Measurements from ENCODE around the gene KMT2A.
"Not testable (repeated sequence)": the region's sequence is repeated elsewhere in the genome, so short reads cannot be mapped to it uniquely, and the experiment has no call there.

Gene KMT2A

DNA sequence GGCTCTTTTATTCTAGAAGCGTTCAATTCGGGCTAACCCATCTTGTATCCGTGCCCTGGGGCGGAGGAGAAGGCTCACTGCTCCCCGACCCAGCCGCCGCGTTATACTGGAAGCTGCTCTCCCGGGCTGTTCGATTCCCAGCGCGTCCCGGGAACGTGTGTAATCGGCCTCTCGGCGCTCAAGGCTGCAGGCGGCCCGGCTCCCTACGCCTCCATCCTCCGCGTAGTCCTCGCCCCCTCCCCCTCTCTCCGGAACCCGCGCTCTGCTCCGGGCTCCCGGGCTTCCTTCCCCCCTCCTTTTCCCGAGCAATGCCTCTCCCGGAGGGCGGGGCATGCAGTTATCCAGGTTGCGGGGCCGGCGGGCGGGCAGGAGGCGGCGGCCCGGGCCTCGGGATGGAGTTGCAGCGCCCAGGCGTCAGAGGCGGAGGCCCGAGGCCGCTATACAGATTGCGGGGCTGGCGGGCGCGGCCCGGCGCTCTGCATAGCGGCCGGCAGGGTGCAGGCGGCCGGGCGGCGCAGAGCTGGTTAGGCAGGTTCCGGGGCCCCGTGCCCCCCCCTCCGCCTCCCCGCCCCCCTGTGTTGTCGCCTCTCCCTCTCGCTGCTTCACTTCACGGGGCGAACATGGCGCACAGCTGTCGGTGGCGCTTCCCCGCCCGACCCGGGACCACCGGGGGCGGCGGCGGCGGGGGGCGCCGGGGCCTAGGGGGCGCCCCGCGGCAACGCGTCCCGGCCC, at the start of gene KMT2A:
KMT2A (plus strand) TSS at position 600 of the 732 bp plus-strand sequence; CDS start at position 621, 21 bp downstream.
- DNase-seq (ENCODE audit: low read depth in 2 of 2), result peak; percentile 78 to 90

DNA sequence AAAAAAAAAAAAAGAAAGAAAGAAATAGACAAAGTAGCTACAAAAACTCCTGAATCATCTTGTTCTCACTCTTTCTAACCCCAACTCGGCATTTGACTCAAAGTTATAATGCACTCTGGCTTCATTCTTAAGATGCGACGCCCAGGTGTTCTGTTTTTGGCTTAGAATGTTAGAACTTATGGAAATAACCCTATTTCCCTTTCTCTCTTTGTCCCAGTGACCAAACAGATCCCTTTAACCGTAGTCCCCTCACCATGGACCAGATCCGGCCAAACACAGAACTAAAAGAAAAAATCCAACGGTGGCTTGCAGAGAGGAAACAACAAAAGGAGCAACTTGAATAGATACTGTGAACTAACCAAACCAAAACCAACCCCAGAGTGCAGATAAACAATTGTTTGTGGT, 40.2 kb upstream of the KMT2A start:
- DNase-seq (ENCODE audit: low read depth in 2 of 2), result no peak

DNA sequence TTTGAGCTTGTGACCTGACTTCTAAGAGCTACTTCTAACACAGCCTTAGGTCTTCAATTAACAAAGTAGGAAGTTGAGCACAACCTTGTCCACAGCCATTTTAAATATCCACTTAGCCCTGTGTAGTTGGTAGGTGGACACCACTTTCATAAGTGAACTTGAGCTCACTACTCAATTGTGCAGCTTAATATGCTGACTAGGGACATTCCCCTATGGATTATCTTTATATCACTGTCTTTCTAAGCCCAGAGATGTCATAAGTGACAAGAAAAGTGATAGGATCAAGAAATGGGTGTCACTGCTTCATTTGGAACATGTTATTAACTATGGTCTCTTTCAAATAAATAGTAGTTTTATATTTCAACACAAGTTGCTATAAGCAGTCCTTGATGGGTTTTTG, 38.8 kb upstream of the KMT2A start:
- DNase-seq (ENCODE audit: low read depth in 2 of 2), result no peak

DNA sequence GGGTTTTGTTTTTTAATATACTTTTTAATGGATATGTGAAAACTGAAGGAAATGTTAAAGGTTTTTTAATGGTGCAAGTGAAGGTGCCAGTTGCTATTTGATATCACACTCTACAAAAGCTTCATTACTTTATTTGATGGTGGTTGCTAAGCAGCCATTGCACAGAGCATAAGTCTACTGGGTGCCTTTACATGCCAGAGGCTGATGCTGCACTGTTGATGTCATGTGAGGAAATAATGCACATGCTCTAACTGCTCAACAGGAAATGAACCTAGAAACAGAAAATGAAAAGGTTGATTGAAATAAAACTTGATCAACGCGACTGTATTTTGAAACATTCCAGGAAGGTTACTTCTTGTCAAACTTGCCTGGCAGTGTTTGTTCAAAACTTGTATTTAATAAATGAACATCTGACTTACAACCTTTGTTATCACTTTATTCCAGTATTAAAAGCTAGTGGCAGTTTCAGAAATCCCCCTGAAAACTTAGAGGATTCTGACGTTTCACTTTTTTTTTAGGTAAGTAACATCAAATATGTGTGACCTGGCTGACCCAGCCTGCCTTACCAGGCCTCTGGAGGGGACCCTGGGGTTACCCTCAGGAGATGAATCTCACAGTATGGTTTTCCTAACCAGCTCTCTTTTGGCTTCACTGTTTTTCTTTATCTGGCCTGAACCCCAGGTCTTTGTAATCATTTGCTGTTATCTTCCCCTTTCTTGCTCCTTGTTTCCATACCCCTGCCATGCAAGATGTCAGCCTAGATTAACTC, 37.3 kb upstream of the KMT2A start:
- peak in 1 of 2 donors; percentile 26 for DNase-seq (ENCODE audit: low read depth in 2 of 2)

DNA sequence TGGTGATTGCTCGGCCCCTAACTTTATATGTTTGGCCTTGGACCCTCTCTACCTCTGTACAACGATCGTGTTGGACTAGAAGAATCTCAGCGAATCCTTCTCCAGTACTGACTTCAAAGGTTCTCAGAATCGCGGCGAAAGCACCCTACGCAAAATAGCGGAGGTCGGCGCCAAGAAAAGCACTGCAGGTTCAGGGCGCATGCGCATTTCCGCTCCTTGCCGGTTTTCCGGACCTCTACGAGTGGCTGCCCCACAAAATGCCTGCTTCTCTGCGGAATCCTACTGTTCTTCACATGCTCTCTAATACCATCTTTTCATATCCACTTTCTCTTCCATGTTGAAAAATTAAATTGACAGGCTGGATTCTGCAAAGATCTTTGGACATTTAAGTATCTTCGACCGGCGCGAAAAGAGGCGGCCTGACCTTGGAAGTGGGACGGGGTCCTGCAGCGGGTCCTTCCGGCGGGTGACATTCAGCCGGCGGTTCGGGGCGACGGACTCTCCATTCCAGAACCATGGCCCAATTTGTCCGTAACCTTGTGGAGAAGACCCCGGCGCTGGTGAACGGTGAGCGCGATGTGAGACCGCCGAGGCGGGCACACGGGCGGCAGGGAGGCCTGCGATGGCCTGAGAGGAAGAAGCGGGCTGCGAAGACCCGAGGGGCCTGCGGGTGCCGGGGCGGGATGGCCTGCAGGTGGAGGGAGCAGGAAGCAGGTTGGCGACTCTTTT, 35.0 kb upstream of the KMT2A start, which contains the start of gene ATP5MG:
ATP5MG (plus strand) TSS at position 456 of the 729 bp plus-strand sequence; CDS start at position 516, 60 bp downstream.
- peak; percentile 87 to 91 for DNase-seq (ENCODE audit: low read depth in 2 of 2)

DNA sequence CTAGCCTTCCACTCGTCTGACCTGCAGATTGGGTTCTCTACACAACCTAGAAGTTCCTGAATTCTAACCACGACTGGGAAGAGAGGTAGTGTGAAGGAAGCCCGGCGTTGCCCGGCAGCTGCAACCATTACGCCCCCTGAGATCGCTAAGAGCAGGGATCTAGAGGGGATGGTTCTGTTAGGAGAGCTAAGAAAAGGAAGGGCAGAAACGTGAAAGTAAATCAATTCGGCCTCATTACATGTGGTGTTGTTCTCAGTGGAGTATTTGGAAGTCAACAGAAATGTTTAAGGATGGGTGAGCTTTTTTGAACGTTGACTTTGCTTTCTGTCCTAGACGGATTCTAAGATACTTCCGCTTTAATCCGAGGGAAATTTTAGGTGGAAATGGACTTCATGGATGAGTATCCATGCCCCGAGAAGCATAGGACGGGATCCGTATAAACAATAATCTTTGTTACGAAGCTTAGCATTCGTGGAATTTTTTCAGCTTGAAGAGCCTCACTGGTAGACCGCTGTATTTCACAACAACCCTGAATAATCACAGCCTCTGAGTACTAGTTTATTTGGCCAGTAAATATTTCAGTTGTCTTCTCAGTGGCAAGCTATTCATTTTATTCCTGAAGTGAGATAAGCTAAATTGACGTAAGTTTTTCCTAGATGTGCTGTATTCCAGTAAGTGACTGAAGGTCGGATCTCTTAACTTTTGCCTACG, 34.3 kb upstream of the KMT2A start:
- DNase-seq (ENCODE audit: low read depth in 2 of 2), result no peak

DNA sequence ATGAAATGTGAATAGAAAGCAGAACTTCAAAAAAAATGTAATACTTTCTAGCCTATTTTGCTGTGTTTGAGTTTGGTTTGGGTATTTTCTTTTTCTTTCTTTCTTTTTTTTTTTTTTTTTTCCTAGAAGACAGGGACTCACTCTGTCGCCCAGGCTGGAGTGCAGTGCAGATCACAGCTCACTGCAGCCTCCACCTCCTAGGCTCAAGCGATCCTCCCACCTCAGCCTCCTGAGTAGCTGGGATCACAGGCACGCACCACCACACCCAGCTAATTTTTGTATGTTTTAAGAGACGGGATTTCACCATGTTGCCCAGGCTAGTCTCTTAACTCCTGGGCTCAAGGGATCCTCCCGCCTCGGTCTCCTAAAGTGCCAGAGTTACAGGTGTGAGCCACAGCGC, 33.7 kb upstream of the KMT2A start:
- not testable (repeated sequence) for DNase-seq (ENCODE audit: low read depth in 2 of 2)

DNA sequence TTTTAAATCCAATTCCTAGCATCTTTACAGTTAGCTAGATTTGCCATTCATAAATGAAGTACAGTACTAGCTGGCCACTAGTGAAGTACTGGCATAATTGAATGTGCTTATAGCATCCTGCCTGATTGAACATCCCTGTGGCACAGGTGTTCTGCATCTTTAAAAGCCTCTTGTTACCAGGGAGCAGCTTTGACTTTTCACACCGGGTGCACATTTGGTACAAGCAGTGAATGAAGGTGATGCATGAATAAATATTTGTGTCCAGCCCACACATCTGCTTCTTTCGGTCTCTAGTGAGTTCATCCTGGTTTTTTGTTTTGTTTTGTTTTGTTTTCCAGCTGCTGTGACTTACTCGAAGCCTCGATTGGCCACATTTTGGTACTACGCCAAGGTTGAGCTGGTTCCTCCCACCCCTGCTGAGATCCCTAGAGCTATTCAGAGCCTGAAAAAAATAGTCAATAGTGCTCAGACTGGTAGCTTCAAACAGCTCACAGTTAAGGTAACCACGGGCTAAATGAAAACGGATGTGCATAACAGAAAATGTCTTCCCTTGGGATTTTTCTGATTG, 29.6 kb upstream of the KMT2A start:
- no peak for DNase-seq (ENCODE audit: low read depth in 2 of 2)

DNA sequence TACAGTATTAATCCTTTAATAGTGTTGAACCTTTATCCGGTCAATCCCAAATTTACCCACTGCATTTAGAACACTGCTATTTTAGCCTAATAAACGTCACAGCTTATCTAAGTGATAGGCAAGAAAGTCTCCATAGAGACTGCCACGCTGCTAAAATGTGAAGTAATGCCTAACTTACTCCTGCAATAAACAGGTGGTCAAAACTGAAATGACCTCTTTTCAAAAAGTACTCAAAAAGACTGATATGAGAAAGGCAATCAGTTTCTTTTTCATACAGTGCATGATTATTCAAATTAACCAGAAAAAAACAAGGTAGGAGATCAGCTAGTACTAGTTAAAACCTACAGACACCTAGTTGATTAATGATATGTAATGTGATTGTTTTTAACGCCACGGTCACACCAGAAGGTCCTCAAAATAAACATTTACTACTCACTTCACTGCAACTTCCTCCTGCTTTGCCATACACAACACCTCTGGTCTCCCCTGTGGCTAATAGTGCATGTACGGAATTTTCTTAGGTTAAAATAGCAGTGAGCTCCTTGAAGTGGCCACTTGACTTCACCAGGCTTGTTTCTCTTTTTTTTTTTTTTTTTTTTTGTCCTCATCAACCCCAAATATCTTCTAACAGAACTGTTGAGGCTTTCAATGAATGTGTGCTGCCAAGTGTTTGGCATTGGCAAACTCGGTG, 26.1 kb upstream of the KMT2A start:
- no peak for DNase-seq (ENCODE audit: low read depth in 2 of 2)

DNA sequence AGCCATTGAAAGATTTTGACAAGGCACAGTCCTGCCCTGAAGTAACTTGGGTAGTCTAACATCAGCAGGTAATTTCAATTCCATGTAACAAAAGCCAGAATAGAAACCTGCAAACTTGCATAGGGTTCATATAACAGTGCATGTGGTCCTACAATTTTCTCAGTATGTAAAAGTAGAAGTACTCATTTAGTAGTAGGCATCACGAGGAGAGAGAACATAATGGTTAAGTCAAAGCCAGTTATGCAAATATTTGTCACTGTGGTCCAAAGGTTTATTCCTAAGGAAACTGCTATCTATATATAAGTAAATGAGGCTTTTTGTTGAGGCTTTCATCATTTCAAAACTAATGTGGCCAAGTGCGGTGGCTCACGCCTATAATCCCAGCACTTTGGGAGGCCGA, 24.8 kb upstream of the KMT2A start:
- no peak for DNase-seq (ENCODE audit: low read depth in 2 of 2)

DNA sequence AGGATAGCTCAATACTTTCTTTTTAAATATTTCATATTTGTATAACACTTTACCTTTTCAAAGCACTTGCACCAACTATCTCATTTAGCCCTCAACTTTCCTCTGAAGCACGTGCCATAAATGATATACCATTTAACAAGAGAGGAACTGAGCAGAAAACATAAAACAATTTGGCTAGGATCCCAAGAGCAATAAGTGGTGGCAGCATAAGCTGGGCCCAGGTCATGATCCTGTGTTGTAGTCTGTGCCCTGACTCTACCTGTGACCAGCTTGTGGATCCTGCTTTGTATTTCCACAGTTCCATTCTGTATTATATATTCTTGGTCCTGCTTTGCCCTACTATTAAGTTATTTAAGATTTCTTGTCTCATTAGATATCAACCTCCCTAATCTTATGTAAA, 23.4 kb upstream of the KMT2A start:
- no peak for DNase-seq (ENCODE audit: low read depth in 2 of 2)

DNA sequence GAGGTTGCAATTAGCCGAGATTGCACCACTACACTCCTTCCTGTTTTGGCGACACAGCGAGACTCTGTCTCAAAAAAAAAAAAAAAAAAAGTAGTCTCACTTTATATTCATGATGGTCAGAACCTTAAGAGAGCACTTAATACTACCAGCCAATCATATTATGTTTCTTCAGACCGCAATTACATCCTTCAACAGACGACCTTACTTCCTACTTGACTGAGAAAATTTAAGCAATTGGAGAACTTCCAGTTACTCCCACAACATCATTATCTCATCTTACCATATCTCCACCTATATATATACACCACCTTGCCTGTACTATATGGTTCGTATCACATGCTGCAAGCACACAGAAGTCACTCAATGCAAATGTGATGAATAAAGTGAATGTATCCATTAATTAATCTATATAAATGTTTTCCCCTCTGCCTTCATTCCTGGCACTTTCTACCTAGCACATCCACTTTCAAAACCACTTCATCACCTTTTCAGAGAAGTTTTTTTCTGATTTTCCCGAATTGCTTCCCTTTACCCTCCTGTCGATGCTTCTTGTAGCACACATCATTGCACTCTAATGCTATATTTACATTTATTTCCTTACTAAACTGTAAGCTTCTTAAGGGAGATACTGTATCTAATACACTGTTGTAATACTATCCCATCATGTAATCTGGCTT, 21.1 kb upstream of the KMT2A start:
- no peak for DNase-seq (ENCODE audit: low read depth in 2 of 2)

DNA sequence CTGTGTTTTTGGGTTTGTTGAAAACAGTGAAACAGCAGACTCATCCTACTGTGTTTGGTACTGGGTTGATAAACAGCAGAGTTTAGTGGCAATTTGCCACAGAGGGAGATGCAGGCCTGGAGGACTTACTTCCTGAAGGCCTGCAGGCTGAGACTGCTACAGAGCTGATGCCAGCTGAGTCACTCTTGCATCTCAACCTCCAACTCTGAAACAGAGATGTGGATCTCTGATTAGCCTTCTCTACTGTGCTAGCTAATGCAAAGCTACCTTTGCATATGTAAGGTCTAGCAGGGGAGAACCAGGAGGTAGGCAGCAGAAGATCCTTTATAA, 20.6 kb upstream of the KMT2A start:
- DNase-seq (ENCODE audit: low read depth in 2 of 2), result no peak

DNA sequence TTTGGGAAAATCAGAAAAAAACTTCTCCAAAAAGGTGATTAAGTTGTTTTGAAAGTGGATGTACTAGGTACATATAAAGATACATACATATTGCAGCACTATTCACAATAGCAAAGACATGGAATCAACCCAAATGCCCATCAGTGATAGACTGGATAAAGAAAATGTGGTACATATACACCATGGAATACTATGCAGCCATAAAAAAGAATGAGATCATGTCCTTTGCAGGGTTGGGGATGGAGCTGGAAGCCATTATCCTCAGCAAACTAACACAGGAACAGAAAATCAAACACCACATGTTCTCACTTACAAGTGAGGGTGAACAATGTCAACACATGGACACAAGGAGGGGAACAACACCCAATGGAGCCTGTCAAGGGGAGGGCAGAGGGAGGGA, 19.4 kb upstream of the KMT2A start:
- DNase-seq (ENCODE audit: low read depth in 2 of 2), result not testable (repeated sequence)

DNA sequence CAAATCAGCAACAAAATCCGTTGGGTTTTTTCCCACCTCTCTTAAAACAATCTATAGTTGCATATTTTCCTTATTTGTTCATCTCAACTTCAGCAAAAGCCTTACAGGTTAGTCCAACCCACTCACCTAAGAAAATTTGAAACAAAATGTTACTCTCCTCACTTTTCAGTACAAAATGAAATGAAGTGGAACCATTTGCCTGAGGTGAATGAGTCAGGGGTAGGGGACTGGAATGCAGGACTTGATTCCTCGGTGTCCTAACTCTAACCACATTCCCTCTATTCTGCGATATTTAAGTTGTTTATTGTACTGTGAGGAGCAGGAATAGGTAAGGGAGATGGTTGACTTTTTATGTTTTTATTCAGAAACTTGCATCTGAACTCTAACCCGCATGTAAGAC, 18.5 kb upstream of the KMT2A start:
- DNase-seq (ENCODE audit: low read depth in 2 of 2), result no peak

DNA sequence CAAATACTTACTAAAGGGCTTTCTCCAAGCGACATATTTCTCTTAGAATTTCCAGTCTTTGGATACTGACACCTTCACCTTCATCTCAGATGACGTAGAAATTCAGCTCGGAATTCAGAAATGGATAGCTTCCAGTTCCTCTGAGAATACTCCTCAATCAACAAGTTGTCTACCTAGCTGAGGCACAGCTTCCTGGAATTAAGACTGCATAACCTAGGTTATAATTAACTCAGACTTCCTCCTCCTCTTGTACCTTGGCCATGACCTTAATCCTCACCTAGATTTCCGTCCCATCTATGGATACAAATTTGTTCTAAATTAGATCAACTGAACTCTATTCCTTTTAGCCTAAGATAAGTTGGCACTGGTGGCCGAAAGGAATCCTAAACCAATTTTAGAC, 17.5 kb upstream of the KMT2A start:
- no peak for DNase-seq (ENCODE audit: low read depth in 2 of 2)

DNA sequence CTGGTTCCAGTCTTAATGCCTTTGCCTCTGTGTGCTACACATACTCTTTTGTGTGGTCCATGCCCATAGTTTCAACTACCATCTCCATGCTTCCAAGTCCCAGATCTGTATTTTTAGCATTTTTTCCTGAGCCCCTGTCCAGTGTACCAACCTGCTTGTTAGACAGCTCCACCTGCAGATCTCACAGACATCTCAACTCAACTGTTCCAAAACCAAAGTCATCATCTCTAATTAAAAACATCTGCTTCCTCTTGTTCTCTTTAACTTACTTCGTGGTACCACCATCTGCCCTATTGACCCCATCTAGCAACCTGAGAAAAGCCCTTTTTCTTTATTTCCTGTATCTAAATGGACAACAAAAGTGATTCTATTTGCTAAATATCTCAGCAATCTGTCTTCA, 8.6 kb upstream of the KMT2A start:
- no peak for DNase-seq (ENCODE audit: low read depth in 2 of 2)

DNA sequence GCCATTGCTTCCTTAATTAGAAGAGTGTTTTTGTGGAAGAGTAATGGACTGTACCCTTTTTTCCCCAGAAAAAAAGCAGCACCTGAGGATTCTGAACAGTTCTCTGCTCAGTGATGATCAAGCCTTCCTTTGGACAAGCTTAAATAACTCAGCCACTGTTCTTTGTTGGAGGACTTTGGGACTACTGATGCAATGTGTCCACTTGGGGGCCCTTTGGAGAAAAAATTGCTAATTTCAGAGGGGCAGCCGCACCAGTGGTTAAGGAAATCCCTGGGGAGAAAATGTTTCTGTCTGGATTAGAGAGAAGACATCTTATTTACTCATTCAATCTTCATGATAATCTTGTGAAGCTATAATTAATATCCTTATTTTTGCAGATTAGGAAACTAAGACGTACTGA, 5.3 kb upstream of the KMT2A start:
- no peak for DNase-seq (ENCODE audit: low read depth in 2 of 2)

DNA sequence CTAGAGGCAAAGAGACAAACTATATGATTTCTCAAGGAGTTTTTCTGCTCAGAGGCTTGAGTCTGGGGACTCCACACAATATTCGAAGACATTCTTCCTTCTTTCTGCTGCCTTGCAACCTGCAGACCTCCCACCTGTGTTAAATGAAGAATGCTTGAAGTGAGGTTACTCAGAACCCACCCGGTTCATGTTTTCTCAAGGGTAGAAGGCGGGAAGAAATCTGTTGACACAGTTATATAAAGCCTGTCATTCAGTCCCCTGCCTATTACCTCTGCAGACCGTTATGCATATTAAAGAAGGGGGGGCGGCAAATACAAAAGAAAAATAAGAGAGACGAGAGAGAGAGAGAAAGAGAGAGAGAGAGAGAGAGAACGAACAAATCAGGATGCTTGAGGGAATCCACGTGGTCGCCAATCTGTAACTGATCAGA, 2.2 kb upstream of the KMT2A start:
- no peak for DNase-seq (ENCODE audit: low read depth in 2 of 2)

DNA sequence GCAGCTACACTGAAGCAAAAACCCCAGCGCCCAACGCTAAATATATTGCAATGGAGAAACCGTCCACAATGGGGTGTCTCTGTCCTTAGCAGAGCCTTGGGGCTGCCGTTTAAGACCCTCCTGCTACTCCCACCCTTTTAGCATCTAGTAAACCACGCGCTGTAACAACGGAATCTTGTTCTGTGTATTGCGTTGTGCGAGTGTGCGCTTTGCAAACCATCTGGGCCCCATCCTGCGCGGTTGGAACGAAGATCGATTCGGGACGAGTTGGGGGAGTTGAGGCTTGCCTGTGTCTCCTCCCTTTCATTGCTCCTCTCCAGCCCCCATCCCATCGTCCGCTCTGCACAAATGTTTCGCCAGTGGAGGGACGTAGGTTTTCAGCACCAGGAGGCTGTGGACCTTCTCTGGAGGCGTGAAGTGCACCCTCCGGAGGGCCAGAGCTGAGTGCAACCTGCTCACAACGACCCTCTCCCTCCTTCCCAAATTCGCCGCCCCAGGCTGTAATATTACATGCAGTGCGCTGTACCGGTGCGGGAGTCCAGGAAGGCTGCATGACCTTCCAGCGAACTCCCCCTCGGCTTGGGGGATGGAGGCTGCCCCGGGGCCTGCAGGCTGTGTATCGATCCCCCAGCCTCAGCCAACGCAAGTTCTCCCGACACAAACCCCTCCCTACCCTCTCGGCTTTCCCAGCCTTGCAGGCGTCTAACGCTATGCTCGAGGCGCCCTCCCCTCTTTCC, 1.6 kb upstream of the KMT2A start:
- peak in 1 of 2 donors; percentile 21 for DNase-seq (ENCODE audit: low read depth in 2 of 2)

All from stimulated activated CD8-positive, alpha-beta memory T cell treated with anti-CD3 and anti-CD28 coated beads, Interleukin-7, amount 100 ng/mL, for 4 hours (primary cell).